ENCODE measurements around the gene CYP2W1.

CYP2W1 gene, protein sequence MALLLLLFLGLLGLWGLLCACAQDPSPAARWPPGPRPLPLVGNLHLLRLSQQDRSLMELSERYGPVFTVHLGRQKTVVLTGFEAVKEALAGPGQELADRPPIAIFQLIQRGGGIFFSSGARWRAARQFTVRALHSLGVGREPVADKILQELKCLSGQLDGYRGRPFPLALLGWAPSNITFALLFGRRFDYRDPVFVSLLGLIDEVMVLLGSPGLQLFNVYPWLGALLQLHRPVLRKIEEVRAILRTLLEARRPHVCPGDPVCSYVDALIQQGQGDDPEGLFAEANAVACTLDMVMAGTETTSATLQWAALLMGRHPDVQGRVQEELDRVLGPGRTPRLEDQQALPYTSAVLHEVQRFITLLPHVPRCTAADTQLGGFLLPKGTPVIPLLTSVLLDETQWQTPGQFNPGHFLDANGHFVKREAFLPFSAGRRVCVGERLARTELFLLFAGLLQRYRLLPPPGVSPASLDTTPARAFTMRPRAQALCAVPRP

DNA sequence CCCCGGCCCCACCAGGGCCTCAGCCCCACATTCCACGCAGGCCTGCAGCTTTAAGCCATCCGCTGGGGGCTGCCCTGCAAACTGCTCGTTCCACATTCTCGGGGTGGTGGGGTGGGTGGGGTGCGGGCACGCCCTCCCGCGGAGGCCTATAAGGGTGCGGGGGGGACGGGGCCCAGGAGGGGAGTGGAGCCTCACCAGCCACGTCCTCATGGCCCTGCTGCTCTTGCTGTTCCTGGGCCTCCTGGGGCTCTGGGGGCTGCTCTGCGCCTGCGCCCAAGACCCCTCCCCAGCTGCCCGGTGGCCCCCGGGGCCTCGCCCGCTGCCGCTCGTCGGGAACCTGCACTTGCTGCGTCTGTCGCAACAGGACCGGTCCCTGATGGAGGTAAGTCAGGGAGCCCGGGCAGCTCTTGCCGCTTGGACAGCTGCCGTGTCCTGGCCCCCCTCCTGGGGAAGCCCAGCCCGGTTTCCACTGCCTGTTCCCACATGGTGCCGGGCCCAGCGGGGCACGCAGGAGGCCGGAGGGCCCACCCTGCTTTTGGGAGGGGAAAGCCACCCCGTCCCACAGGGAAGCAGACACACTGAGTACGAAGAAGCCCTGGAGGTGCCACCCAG lies at the start of gene CYP2W1:
TSS of gene CYP2W1 (plus strand) at position 178 of the 612 bp plus-strand sequence. CDS start at position 209, 31 bp downstream.
- TF ChIP-seq, protein P1, sequence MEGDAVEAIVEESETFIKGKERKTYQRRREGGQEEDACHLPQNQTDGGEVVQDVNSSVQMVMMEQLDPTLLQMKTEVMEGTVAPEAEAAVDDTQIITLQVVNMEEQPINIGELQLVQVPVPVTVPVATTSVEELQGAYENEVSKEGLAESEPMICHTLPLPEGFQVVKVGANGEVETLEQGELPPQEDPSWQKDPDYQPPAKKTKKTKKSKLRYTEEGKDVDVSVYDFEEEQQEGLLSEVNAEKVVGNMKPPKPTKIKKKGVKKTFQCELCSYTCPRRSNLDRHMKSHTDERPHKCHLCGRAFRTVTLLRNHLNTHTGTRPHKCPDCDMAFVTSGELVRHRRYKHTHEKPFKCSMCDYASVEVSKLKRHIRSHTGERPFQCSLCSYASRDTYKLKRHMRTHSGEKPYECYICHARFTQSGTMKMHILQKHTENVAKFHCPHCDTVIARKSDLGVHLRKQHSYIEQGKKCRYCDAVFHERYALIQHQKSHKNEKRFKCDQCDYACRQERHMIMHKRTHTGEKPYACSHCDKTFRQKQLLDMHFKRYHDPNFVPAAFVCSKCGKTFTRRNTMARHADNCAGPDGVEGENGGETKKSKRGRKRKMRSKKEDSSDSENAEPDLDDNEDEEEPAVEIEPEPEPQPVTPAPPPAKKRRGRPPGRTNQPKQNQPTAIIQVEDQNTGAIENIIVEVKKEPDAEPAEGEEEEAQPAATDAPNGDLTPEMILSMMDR (conservative IDR thresholded peaks at IDR 0.05; ENCODE audit: low read depth, low read length) = no peak
- no peak for DNase-seq (ENCODE audit: low read depth)
- H3K4me3 ChIP-seq (ENCODE audit: low read length) = no peak within 1 kb of the TSS

DNA sequence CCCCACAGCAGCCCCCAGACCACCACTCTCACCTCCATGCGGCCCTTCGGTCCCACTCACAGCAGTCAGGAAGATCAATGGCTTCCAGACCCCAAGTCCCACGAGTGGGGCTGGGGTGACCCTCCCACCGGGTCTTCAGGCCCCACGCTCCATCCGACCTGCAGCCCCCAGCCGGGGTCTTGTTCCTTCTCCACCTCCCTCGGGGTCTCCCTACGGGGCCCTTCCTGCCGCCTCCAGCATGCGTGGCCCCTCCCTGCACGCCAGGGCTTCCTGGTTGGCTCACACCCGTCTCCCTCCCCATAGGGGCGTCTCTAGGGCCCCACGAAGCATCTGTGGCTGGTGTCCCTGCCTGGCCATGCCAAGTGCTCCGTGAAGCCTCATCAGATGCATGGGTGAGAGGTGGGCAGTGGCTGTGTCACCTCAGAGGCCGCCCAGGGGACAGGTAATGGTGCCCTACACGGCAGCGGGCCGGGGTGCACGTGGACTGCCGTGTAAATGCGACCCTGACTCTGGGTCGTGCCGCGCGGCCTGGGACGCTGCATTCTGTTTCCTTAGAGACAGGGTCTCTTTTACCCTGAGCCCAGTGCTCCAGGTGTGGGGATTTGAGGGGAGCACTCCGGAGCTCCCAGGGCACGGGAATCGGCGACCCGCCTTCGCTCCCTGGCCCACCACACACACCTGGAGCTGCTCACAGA lies 48.4 kb upstream of the CYP2W1 start:
- DNase-seq (ENCODE audit: low read depth) = no peak
- TF ChIP-seq, protein P1 (conservative IDR thresholded peaks at IDR 0.05; ENCODE audit: low read depth, low read length) = no peak
- no peak overlapping the region for H3K4me3 ChIP-seq (ENCODE audit: low read length)

DNA sequence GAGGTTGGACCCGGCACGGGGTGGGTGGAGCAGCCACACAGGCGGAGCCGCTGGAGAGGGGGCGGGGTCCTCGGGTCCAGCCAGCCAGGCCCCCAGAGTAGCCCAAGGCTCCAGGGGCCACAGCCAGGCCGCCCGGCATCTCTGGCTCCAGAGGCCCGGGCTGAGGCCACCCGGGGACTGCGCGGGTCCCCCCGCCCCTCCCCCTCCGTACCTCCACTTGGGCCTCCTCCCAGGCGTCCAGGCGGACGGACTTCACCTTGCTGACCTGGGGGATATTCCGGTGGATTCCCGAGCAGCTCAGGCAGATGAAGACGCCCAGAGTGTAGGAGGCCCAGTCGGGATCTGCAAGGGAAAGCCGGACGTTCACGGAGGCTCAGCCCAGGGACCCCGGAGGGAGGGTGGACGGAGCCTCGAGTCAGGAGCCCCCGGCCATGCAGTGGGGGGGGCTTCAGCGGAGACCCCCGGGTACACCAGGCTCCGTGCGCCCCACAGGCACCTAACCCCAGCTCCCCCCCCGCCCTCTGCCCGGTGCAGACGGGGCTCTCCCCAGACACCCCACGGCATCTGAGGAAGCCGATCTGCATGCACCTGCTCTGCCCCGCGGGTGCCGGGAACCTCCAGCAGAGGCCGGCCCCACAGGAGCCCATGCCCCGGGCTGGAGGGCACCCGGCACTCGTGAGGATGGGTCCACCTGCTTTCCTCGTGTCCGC lies 47.7 kb upstream of the CYP2W1 start:
- TF ChIP-seq, protein P1 (conservative IDR thresholded peaks at IDR 0.05; ENCODE audit: low read depth, low read length) = no peak
- no peak for DNase-seq (ENCODE audit: low read depth)
- H3K4me3 ChIP-seq (ENCODE audit: low read length) = no peak overlapping the region

DNA sequence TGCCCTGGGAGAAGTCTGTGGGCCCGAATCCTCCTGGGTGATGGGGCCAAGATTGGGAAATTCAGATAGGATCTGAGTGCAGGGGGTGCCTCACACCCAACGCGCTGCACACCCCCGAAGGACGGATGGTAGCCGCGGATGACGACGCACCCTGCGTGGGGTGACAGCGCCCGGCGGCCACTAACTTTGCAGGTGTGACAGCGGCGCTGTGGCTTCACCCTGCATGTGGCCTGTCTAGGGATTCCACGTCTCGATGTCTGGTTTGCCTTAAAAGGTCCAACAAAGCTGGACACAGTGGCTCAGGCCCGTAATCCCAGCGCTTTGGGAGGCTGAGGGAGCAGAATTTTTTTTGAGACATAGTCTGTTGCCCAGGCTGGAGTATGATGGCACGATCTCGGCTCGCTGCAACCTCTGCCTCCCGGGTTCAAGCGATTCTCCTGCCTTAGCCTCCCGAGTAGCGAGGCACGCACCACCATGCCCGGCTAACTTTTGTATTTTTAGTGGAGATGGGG lies 47.1 kb upstream of the CYP2W1 start:
- DNase-seq (ENCODE audit: low read depth) = no peak
- H3K4me3 ChIP-seq (ENCODE audit: low read length) = no peak overlapping the region
- TF ChIP-seq, protein P1 (conservative IDR thresholded peaks at IDR 0.05; ENCODE audit: low read depth, low read length) = no peak

DNA sequence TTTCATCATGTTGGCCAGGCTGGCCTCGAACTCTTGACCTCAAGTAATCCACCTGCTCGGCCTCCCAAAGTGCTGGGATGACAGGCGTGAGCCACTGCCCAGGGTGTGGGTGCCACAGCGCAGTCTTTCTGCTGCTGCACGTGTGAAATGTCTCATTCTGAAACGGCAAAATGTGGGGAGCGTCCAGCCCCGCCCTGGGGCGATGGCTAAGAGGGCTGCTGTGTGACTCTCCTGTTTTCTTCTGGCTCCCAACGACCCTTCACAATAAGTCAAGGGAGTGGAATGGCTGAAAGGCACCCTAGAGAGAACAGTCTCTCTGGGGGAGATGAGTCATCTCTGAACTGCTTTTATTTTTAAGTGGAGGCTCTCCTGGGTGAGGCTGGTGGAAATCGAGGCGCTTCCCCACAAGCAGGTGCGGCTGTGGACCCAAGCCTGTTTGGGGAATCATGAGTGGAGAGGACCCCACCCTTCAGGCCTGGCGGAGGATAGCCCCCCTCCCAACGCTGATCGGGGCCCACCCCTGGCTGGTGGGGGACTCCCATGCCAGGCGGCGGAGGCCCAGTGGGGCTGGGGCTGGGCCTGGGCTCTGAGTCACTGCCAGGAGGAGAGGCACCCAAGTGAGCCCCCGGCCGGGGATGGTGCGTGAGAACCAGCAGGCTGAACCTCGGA lies 46.5 kb upstream of the CYP2W1 start:
- DNase-seq (ENCODE audit: low read depth) = no peak
- TF ChIP-seq, protein P1 (conservative IDR thresholded peaks at IDR 0.05; ENCODE audit: low read depth, low read length) = no peak
- H3K4me3 ChIP-seq (ENCODE audit: low read length) = no peak overlapping the region

DNA sequence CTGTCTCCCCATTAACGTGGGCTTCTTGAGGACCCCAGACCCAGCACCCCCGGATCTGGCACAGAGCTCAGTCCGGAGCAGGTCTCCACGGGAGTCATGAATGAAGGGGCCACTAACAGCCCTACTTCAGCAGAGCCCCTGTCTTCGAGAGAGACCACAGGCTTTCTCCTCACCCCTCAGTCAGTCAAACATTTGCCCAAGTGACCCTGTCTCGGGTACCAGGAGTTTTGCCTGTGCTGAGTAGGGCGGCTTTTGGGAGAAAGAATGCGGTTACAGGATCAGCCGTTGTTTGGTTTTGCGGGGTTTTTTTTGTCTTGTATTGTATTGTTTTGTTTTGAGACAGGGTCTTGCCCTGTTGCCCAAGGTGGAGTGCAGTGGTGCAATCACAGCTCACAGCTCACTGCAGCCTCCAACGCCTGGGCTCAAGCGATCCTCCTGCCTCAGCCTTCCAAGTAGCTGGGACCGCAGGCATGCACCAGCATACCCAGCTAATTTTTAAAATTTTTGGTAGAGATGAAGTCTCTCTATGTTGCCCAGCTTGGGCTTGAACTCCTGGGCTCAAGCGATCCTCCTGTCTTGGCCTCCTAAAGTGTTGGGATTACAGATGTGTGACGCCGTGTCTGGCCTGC lies 45.0 kb upstream of the CYP2W1 start:
- no peak for DNase-seq (ENCODE audit: low read depth)
- H3K4me3 ChIP-seq (ENCODE audit: low read length) = no peak overlapping the region
- TF ChIP-seq, protein P1 (conservative IDR thresholded peaks at IDR 0.05; ENCODE audit: low read depth, low read length) = no peak
